K562 (cell line): ENCODE data around the gene MFSD6L. TPM values are rescaled to one million over a fixed set of nuclear protein-coding genes. Genes with fewer than 3 reads are reported as not detected.

Experiments
- ATAC-seq: fragments of 200-7000 bp; cut with Tn5 transposase; 3 replicates; pipeline ENCODE4 v1.9.1; 2020; ENCODE audit warnings: moderate library complexity
- BruUV-seq: library from RNA; stranded (reverse); fragments of 400-500 nt; replicated peaks from 2 replicates; lab custom pipeline; 2021; lab: Mats Ljungman, UMichigan
- CTCF ChIA-PET: fragments of 300-600 bp; formaldehyde crosslinking; extraction: SDS; loops from one replicate; lab custom pipeline; 2021; ENCODE audit warnings: low intra/inter-chr PET ratio; lab: Yijun Ruan, JAX
- POLR2A ChIA-PET: fragments of 300-600, 350-650 bp; sonication (Branson Sonifier 250); formaldehyde crosslinking; extraction: SDS; loops from one replicate; lab custom pipeline; 2021; ENCODE audit warnings: antibody characterized with exemption, inconsistent platforms; lab: Yijun Ruan, JAX
- DNase-seq, 4 experiments: peaks; one replicate each; pipeline versions ENCODE4 v3.0.0 to v3.0.0-alpha.2; 2011 to 2018; ENCODE audit warnings: low spot score in 3 of 4, mixed read lengths in 3 of 4; ENCODE audit errors: extremely low read depth in 1 of 4
- FAIRE-seq: peaks from 2 replicates; lab custom pipeline; 2011; peaks lifted over from hg19 to GRCh38; lab: Jason Lieb, UNC
- H2AFZ ChIP-seq: 2 replicates; pipeline ENCODE4 v1.6.0; 2011; ENCODE audit warnings: low read depth, low read length, control low read depth, inconsistent platforms
- H3K27ac ChIP-seq: fragments of 200-600 bp; 3 replicates; pipeline ENCODE4 v1.8.0; 2011; ENCODE audit warnings: low read depth, mild to moderate bottlenecking, control low read depth, inconsistent platforms, low read length, moderate library complexity, mixed read lengths; ENCODE audit errors: extremely low read depth
- H3K27me3 ChIP-seq, 2 experiments: fragments of 300-600 bp in 1 of 2; 2 replicates in 1 of 2; 3 replicates in 1 of 2; pipeline versions ENCODE4 v1.6.0 to v1.8.0; 2011; ENCODE audit warnings: inconsistent platforms in 2 of 2, low read length in 2 of 2, mild to moderate bottlenecking in 1 of 2, mixed read lengths in 1 of 2, moderate library complexity in 1 of 2; ENCODE audit not compliant: control insufficient read depth in 2 of 2, insufficient read depth in 2 of 2
- H3K36me3 ChIP-seq: fragments of 300-600 bp; 3 replicates; pipeline ENCODE4 v1.8.0; 2011; ENCODE audit warnings: mild to moderate bottlenecking, low read length, inconsistent platforms; ENCODE audit not compliant: control insufficient read depth, insufficient read depth
- H3K4me1 ChIP-seq, 2 experiments: fragments of 200-600 bp in 1 of 2; replicated peaks in 1 of 2; 2 replicates in 1 of 2; 3 replicates in 1 of 2; pipeline versions ENCODE4 v1.5.1 to v1.8.0; 2011; ENCODE audit warnings: inconsistent platforms in 2 of 2, low read length in 2 of 2, mild to moderate bottlenecking in 1 of 2, mixed read lengths in 1 of 2, moderate library complexity in 1 of 2; ENCODE audit not compliant: control insufficient read depth in 2 of 2, insufficient read depth in 2 of 2
- H3K4me2 ChIP-seq: 2 replicates; pipeline ENCODE4 v1.6.1; 2011; ENCODE audit warnings: low read length, control low read depth, inconsistent platforms, mixed read lengths; ENCODE audit not compliant: insufficient read depth
- H3K4me3 ChIP-seq: fragments of 200-600 bp; sonication (generic), shearing (Covaris generic); 2 replicates; pipeline ENCODE4 v1.5.1; 2016; ENCODE audit warnings: control low read depth, inconsistent platforms
- H3K79me2 ChIP-seq: fragments of 200-600 bp; 3 replicates; pipeline ENCODE4 v1.8.0; 2011; ENCODE audit warnings: low read length, inconsistent platforms; ENCODE audit not compliant: control insufficient read depth, insufficient read depth
- H3K9ac ChIP-seq, 2 experiments: 2 replicates each; pipeline versions ENCODE4 v1.6.0 to v1.6.1; 2011; ENCODE audit warnings: low read depth in 2 of 2, low read length in 2 of 2, control low read depth in 1 of 2, inconsistent platforms in 1 of 2, mild to moderate bottlenecking in 1 of 2, mixed read lengths in 1 of 2; ENCODE audit not compliant: insufficient read depth in 1 of 2
- H3K9me1 ChIP-seq: one replicate; pipeline ENCODE4 v1.6.0; 2011; ENCODE audit warnings: inconsistent platforms, mild to moderate bottlenecking, low read length, moderate library complexity; ENCODE audit not compliant: control insufficient read depth, insufficient read depth
- H3K9me3 ChIP-seq: replicated peaks from 2 replicates; pipeline ENCODE4 v1.5.1; 2011; ENCODE audit warnings: low read depth, low read length, inconsistent platforms; ENCODE audit not compliant: control insufficient read depth, insufficient read depth
- H4K20me1 ChIP-seq: replicated peaks from 2 replicates; pipeline ENCODE4 v1.6.1; 2011; ENCODE audit warnings: low read length, inconsistent platforms, mixed read lengths; ENCODE audit not compliant: control insufficient read depth, insufficient read depth
- AFF1 ChIP-seq, 2 experiments: fragments of 450-650 bp; IDR thresholded peaks; 2 replicates each; pipeline ENCODE4 v1.6.1; 2018; ENCODE audit warnings: mild to moderate bottlenecking in 2 of 2, low read depth in 1 of 2; ENCODE audit not compliant: partially characterized antibody in 2 of 2
- ARID4B ChIP-seq: sonication (generic); formaldehyde crosslinking; IDR thresholded peaks from 2 replicates; pipeline ENCODE4 v1.8.0; 2022; ENCODE audit warnings: mild to moderate bottlenecking, missing genetic modification reagents
- SAP30 ChIP-seq: fragments of 200-600 bp; sonication (generic); IDR thresholded peaks from 2 replicates; pipeline ENCODE4 v1.6.1; 2012; ENCODE audit warnings: borderline replicate concordance, low read depth, mild to moderate bottlenecking, moderate library complexity, low read length, control low read depth, inconsistent platforms; ENCODE audit not compliant: insufficient read depth, poor library complexity, severe bottlenecking
- WGBS: fragments of 100-300 bp; shearing (Covaris generic); methylation state at CpG from one replicate; pipeline ENCODE4 v1.1.6; 2016; ENCODE audit warnings: low coverage, mixed read lengths; ENCODE audit not compliant: insufficient coverage; ENCODE audit errors: missing lambda C conversion rate; 5-methylcytosine and 5-hydroxymethylcytosine counted together
- in situ Hi-C: fragments of 300-500 bp; cut with MboI; formaldehyde crosslinking; loops from 4 replicates; pipeline ENCODE4 v1.15.0; 2018; ENCODE audit warnings: inconsistent platforms, mixed read lengths
- intact Hi-C: fragments of 100-400 bp; cut with micrococcal nuclease; formaldehyde crosslinking; loops from 2 replicates; pipeline ENCODE4 v1.14.2; 2022
- polyA plus RNA-seq, 8 experiments: library from polyadenylated mRNA; depleted of rRNA in 4 of 8; stranded (reverse) in 5 of 8; unstranded in 3 of 8; fragments of >200 nt; fragmentation: Nextera tagmentation in 2 of 8; fragmentation: Illumina TruSeq in 1 of 8; extraction: Ambion mirVana in 2 of 8; extraction: Trizol in 1 of 8; gene quantifications; 2 replicates each; pipeline versions ENCODE4 v1.2.1 to v1.2.3, GENCODE V29; 2011 to 2014; ENCODE audit warnings: inconsistent platforms in 1 of 8, missing spikeins in 1 of 8
- total RNA-seq, 7 experiments: library from RNA; depleted of rRNA in 6 of 7; stranded (reverse); fragments of >200 nt in 6 of 7; fragmentation: Illumina TruSeq in 2 of 7; extraction: Trizol in 2 of 7; gene quantifications; 2 replicates each; pipeline versions ENCODE4 v1.2.1 to v1.2.3, GENCODE V29; 2011 to 2021; ENCODE audit warnings: low replicate concordance in 1 of 7

The MFSD6L gene
- total and polyA plus RNA-seq, 9 of the 15 experiments (the other 6 are each of a cell fraction or from before 2014, with no cell fraction given), result not detected

- FAIRE-seq, result no peak
- WGBS, result 0% methylated on average over 4 of the region's 4 CpGs
These were observed 17.4 kb downstream of the MFSD6L start for GRCh38 chr17:8781776-8782175.

More at GRCh38 chr17:8781776-8782175, 17.4 kb downstream of the MFSD6L start:
- no peak overlapping the region for H3K9ac ChIP-seq
- ChIA-PET POLR2A (no interaction called here), CTCF (no interaction called here)
- H4K20me1 ChIP-seq, result no peaks in the 10 kb centered on the region
- intact Hi-C loops, result no loop called here
- no peaks in the 10 kb centered on the region for H3K4me1 ChIP-seq
- no peaks in the 10 kb centered on the region for H3K79me2 ChIP-seq
- ATAC-seq, result no peak
- no peak overlapping the region for H2AFZ ChIP-seq
- H3K27me3 ChIP-seq, result peaks cover 2 to 6% of the 10 kb centered on the region in 2 experiments; a peak in 1 of 5 replicates
- H3K36me3 ChIP-seq, result no peaks in the 10 kb centered on the region
- H3K4me3 ChIP-seq, result no peak overlapping the region
- in situ Hi-C loops, result loop anchor here (25.0 kb wide), 1 partner anchor 719 kb away; no protein-coding TSS in a partner anchor
- TF ChIP-seq ARID4B (CRISPR knock-in tag), result no peak
- TF ChIP-seq AFF1 (IDR thresholded peaks at IDR 0.05; ENCODE audit: low read depth in 1 of 2, partially characterized antibody in 2 of 2), result no peak
- no peak for TF ChIP-seq SAP30
- no peaks in the 10 kb centered on the region for H3K9me3 ChIP-seq
- no TSS peak for BruUV-seq
- no peak overlapping the region for H3K27ac ChIP-seq
- no peak for DNase-seq
- H3K9me1 ChIP-seq, result no peaks in the 10 kb centered on the region
- no peak overlapping the region for H3K4me2 ChIP-seq
